ENCODE data around the gene MCEE. TPM values are rescaled to one million over a fixed set of nuclear protein-coding genes. Genes with fewer than 3 reads are reported as not detected.
"Not testable (repeated sequence)": the region's sequence is repeated elsewhere in the genome, so short reads cannot be mapped to it uniquely, and the experiment has no call there.

The MCEE gene
- 8.0 and 18.8 TPM in 2 replicates for total RNA-seq (ENCODE audit: low replicate concordance)

DNA sequence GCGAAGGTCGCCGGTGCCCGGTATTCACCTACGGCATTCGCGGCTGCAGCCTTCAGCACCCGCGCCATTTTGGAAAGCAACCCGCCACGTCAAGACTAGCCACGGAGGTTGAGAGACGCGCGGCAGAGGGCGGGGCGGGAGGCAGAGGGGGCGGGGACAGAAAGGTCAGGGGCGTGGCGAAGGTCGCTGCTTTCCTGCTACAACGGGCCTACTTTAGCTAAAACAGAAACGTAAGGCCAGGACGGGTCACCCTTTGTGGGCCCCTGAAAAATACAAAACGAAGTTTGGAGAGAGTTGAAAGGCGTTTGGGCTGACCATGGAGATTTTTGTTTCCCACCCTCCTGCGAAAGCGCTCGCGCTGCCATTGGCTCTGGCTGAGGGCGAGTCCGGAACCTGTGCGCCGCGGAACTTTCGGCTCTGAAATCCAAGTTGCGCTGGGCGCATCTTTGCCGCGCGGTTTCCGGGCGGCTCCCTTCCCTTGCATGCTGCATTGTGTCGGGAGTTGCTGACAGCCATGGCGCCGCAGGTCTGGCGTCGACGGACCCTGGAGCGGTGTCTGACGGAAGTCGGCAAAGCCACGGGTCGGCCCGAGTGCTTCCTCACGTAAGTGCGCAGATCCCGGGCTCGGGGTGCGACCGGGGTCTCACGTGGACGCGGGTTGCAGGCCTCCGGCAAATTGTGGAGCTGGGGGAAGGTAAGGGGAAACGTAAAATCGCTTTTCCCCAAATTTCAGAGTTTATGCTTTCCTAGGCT, at the start of gene MCEE, which contains the start of gene MPHOSPH10:
Gene MCEE (minus strand): TSS at position 78 of the 753 bp plus-strand sequence. CDS start 10 bp downstream, at position 68.
Gene MPHOSPH10 (plus strand): TSS at position 483 of the 753 bp plus-strand sequence. CDS start 32 bp downstream, at position 515.
- peak; percentile 91 for DNase-seq (ENCODE audit: low read depth)
- TF ChIP-seq, protein P1, sequence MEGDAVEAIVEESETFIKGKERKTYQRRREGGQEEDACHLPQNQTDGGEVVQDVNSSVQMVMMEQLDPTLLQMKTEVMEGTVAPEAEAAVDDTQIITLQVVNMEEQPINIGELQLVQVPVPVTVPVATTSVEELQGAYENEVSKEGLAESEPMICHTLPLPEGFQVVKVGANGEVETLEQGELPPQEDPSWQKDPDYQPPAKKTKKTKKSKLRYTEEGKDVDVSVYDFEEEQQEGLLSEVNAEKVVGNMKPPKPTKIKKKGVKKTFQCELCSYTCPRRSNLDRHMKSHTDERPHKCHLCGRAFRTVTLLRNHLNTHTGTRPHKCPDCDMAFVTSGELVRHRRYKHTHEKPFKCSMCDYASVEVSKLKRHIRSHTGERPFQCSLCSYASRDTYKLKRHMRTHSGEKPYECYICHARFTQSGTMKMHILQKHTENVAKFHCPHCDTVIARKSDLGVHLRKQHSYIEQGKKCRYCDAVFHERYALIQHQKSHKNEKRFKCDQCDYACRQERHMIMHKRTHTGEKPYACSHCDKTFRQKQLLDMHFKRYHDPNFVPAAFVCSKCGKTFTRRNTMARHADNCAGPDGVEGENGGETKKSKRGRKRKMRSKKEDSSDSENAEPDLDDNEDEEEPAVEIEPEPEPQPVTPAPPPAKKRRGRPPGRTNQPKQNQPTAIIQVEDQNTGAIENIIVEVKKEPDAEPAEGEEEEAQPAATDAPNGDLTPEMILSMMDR (IDR thresholded peaks at IDR 0.05; ENCODE audit: insufficient read depth, low read length): no peak
- H3K4me3 ChIP-seq (ENCODE audit: low read depth, low read length): peak within 1 kb of the TSS; percentile 96

DNA sequence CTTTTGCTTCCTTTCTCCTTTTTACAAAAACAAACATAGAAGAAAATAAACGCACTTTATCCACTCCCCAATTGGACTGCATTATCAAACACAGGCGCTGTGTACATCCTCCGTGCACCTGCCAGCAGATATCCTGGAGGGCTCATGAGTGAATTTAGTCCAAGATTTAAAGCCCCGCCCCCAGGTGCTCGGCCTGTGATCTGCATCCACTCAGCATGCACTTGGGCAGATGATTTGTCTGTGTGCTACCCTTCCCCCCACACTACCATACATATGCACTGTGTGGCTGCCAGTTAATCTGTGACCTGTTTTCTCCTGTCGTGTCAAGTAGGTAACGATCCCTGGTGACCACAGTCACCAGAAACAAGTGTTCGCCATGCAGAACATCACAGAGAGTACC, 48.8 kb upstream of the MCEE start:
- H3K4me3 ChIP-seq (ENCODE audit: low read depth, low read length); DNase-seq (ENCODE audit: low read depth): not testable (repeated sequence)

DNA sequence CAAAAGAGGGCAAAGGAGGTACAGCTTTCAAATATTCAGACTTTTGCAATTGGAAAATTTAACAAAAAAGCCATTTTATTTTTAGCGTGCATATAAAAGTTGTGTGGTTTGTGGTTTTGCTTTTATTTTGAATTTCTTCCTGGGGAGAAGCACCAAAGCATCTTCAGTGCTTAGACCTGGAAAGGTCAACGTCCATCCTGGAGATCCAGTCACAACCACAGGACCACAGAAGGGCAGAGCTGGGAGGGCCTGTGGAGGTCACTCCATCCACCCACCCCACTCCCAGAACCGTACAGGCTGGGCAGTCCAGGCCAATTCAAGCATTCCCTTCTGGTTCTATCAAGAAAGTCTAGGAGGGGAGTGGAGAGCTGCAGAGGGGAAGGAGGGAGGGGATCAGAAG, 44.2 kb upstream of the MCEE start:
- no peak for DNase-seq (ENCODE audit: low read depth)
- no peak overlapping the region for H3K4me3 ChIP-seq (ENCODE audit: low read depth, low read length)
- TF ChIP-seq, protein P1 (IDR thresholded peaks at IDR 0.05; ENCODE audit: insufficient read depth, low read length): no peak

DNA sequence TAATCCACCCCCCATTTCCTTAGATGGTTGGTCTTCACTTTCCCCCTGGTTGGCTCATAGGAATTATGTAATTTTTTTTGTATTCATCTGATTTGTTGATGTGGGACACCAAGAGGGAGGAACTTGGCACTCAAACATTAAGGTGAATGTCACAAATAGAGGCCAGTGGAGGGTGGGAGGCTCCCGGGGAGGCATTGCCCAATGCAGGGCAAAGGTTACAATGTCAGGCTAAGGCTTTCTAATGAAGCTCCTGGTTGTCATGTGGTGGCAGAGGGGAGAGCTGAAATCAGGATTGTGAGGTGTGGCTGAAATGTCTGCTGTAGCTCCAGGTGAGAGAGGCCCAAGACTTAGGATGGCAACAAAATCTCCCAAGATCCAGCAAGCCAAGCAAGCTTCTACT, 43.1 kb upstream of the MCEE start:
- H3K4me3 ChIP-seq (ENCODE audit: low read depth, low read length): no peak overlapping the region
- TF ChIP-seq, protein P1 (IDR thresholded peaks at IDR 0.05; ENCODE audit: insufficient read depth, low read length): no peak
- DNase-seq (ENCODE audit: low read depth): no peak

DNA sequence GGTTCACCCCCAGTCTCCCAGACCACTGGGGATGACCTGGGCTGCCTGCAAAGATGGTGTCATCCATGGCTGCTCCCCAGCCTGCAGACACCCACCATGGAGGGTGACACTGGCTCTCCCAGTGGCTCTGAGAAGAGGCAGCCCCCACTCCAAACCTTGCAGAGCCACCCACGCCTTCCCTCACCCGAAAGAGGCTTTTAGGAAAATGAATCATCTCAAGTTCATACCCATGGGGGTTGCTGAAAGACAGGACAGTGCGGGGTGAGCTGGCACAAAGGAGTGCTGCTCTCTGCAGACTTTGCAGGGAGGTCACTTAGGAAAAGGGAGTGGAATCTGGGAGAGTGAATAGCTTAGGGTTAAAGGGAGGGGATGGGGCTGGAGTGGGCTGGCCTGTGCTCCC, 36.8 kb upstream of the MCEE start:
- no peak for DNase-seq (ENCODE audit: low read depth)
- TF ChIP-seq, protein P1 (IDR thresholded peaks at IDR 0.05; ENCODE audit: insufficient read depth, low read length): no peak
- H3K4me3 ChIP-seq (ENCODE audit: low read depth, low read length): no peak overlapping the region

DNA sequence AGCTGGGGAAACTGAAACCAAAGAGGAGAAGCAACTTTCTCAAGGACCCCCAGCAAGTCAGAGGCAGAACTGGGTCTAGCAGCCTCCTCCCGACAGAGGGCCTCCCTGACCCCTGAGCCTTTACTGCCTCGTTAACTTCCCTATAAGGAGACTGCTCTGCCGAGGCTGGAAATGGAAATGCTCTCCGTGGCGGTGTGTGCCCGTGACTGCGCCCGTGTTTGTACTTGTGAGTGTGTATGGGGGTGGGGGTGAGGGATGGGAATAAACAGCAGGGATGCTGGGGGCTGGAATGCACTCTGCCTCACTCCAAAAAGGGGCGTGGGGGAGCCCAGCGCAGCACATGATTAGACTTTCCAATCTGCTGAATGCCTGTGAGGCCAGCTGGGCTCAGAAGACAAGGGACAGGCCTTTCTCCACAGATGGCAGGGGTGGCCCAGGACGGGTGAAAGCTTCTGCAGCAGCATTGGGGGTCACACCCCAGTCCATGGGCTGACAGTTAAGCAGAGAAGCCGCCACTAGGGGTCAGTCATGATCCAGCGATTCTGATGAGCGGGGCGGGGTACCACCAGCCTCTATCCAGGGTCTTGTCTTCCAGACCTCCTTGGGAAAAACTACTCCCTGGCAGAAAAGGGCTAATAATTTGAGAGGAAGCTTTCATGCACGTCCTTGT, 27.2 kb upstream of the MCEE start:
- peak overlapping the region; percentile 53 for H3K4me3 ChIP-seq (ENCODE audit: low read depth, low read length)
- TF ChIP-seq, protein P1 (IDR thresholded peaks at IDR 0.05; ENCODE audit: insufficient read depth, low read length): peak; percentile 70
- peak; percentile 27 for DNase-seq (ENCODE audit: low read depth)

DNA sequence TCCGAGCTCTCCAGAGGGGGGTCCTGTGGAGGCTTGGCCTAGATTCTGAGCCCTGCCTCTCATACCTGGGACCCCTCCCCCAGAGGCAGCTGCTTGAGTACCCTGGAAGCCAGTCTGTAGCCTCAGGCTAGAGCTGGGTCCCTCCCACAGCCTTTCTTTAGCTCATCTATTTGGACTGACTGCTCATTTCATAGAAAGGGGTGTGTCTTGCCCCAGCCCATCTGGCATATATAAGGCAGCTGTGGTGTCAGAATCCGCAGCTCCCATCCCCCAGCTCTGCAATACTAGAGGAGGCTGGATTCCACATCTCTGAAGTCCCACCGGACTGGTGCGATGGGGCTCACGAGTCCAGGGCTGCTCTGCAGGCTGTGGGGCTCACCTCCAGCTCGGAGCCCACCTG, 26.5 kb upstream of the MCEE start:
- peak; percentile 35 for DNase-seq (ENCODE audit: low read depth)
- peak overlapping the region; percentile 53 for H3K4me3 ChIP-seq (ENCODE audit: low read depth, low read length)
- TF ChIP-seq, protein P1 (IDR thresholded peaks at IDR 0.05; ENCODE audit: insufficient read depth, low read length): no peak
